Colonic mucosa (tissue), 4 donors: ENCODE measurements around the gene FARS2. TPM values are rescaled to one million over a fixed set of nuclear protein-coding genes. Genes with fewer than 3 reads are reported as not detected.

Experiments
- DNase-seq: peaks from one replicate; pipeline ENCODE4 v3.0.0-alpha.2; 2020
- H3K27ac ChIP-seq: fragments of 200-600 bp; one replicate; pipeline ENCODE4 v1.8.0; 2021
- H3K27me3 ChIP-seq: fragments of 200-600 bp; one replicate; pipeline ENCODE4 v1.8.0; 2021
- H3K36me3 ChIP-seq: fragments of 200-600 bp; one replicate; pipeline ENCODE4 v1.8.0; 2021
- H3K4me1 ChIP-seq: fragments of 200-600 bp; one replicate; pipeline ENCODE4 v1.8.0; 2021; ENCODE audit warnings: mild to moderate bottlenecking
- H3K4me3 ChIP-seq: fragments of 200-600 bp; one replicate; pipeline ENCODE4 v1.8.0; 2021
- H3K9ac ChIP-seq, 2 donors: one replicate each; pipeline ENCODE4 v1.7.0; 2013; ENCODE audit warnings: control low read depth in 2 of 2, low read depth in 2 of 2, low read length in 2 of 2
- H3K9me3 ChIP-seq: fragments of 200-600 bp; one replicate; pipeline ENCODE4 v1.8.0; 2021
- CTCF ChIP-seq: fragments of 200-600 bp; IDR thresholded peaks from one replicate; pipeline ENCODE4 v1.8.0; 2022; ENCODE audit warnings: antibody characterized with exemption, mild to moderate bottlenecking
- intact Hi-C: fragments of 100-400 bp; cut with DNase I; formaldehyde crosslinking; loops from one replicate; pipeline ENCODE4 v1.14.1; 2022
- total RNA-seq, 2 donors: library from RNA; stranded (reverse); fragmentation: NEBNext Ultra II Directional in 1 of 2; extraction: Animal tissue kit (Norgen Biotek cat#: 25700) in 1 of 2; gene quantifications; one replicate each; pipeline ENCODE4 v1.2.1, GENCODE V29; 2021
- donor health status: healthy.
- donor health status: DM: no; HTN: no; CAD: no.
- donor health status: DM: no; HTN: no; CAD: no.

The FARS2 gene
- total RNA-seq, 2 donors from 2014 or later, result 14.7 to 23.0 TPM

GRCh38 chr6:5541751-5542432, 280.6 kb downstream of the FARS2 start:
- no peak for TF ChIP-seq CTCF
- no peak for DNase-seq
- Histone ChIP-seq H3K9ac (no peak overlapping the region), H3K4me1 (no peaks in the 10 kb centered on the region), H3K4me3 (no peak overlapping the region), H3K36me3 (no peaks in the 10 kb centered on the region), H3K27me3 (no peaks in the 10 kb centered on the region), H3K9me3 (no peaks in the 10 kb centered on the region), H3K27ac (no peak overlapping the region)
- intact Hi-C loops, result no loop called here

- no peaks in the 10 kb centered on the region for H3K9me3 ChIP-seq
- TF ChIP-seq CTCF, result no peak
- no peaks in the 10 kb centered on the region for H3K36me3 ChIP-seq
- no peak for DNase-seq
- no peak overlapping the region for H3K9ac ChIP-seq
- H3K27ac ChIP-seq, result no peak overlapping the region
- no peaks in the 10 kb centered on the region for H3K4me1 ChIP-seq
- H3K27me3 ChIP-seq, result no peaks in the 10 kb centered on the region
- intact Hi-C loops, result no loop called here
- no peak overlapping the region for H3K4me3 ChIP-seq
Measured at GRCh38 chr6:5547556-5547955, 286.2 kb downstream of the FARS2 start.

- DNase-seq, result no peak
- H3K4me1 ChIP-seq, result no peaks in the 10 kb centered on the region
- no peaks in the 10 kb centered on the region for H3K36me3 ChIP-seq
- intact Hi-C loops, result no loop called here
- no peaks in the 10 kb centered on the region for H3K9me3 ChIP-seq
- H3K27ac ChIP-seq, result no peak overlapping the region
- no peaks in the 10 kb centered on the region for H3K27me3 ChIP-seq
- no peak overlapping the region for H3K4me3 ChIP-seq
- H3K9ac ChIP-seq, result no peak overlapping the region
- TF ChIP-seq CTCF, result no peak
Measured at GRCh38 chr6:5550631-5551030, 289.3 kb downstream of the FARS2 start.

- no peak overlapping the region for H3K4me3 ChIP-seq
- no peak overlapping the region for H3K9ac ChIP-seq
- no peaks in the 10 kb centered on the region for H3K36me3 ChIP-seq
- no peak for DNase-seq
- TF ChIP-seq CTCF, result no peak
- H3K27me3 ChIP-seq, result no peaks in the 10 kb centered on the region
- no peaks in the 10 kb centered on the region for H3K9me3 ChIP-seq
- intact Hi-C loops, result no loop called here
- H3K27ac ChIP-seq, result no peak overlapping the region
- H3K4me1 ChIP-seq, result no peaks in the 10 kb centered on the region
Measured at GRCh38 chr6:5552243-5552642, 290.9 kb downstream of the FARS2 start.

GRCh38 chr6:5553767-5554166, 292.5 kb downstream of the FARS2 start:
- H3K9me3 ChIP-seq, result no peaks in the 10 kb centered on the region
- H3K9ac ChIP-seq, result no peak overlapping the region
- no peak for DNase-seq
- H3K27me3 ChIP-seq, result no peaks in the 10 kb centered on the region
- H3K4me1 ChIP-seq, result no peaks in the 10 kb centered on the region
- H3K4me3 ChIP-seq, result no peak overlapping the region
- TF ChIP-seq CTCF, result no peak
- intact Hi-C loops, result no loop called here
- H3K27ac ChIP-seq, result no peak overlapping the region
- H3K36me3 ChIP-seq, result no peaks in the 10 kb centered on the region
